Skin epidermis (tissue), 12 donors: ENCODE results near the gene DGKH.
A peak's percentile ranks its signal among the peaks of the same experiment; 100 is the strongest.

Source experiments
- H3K27ac ChIP-seq, 21 experiments: fragments of 200-600 bp; sonication (generic) in 11 of 21; one replicate each; pipeline ENCODE4 v1.5.0; 2020; ENCODE audit warnings: mild to moderate bottlenecking in 3 of 21, inconsistent platforms in 2 of 21, moderate library complexity in 2 of 21
- H3K4me3 ChIP-seq, 7 experiments: fragments of 200-600 bp; sonication (generic) in 2 of 7; one replicate each; pipeline ENCODE4 v1.5.0; 2020; ENCODE audit warnings: inconsistent platforms in 2 of 7, mild to moderate bottlenecking in 2 of 7, moderate library complexity in 1 of 7

DGKH gene

DNA sequence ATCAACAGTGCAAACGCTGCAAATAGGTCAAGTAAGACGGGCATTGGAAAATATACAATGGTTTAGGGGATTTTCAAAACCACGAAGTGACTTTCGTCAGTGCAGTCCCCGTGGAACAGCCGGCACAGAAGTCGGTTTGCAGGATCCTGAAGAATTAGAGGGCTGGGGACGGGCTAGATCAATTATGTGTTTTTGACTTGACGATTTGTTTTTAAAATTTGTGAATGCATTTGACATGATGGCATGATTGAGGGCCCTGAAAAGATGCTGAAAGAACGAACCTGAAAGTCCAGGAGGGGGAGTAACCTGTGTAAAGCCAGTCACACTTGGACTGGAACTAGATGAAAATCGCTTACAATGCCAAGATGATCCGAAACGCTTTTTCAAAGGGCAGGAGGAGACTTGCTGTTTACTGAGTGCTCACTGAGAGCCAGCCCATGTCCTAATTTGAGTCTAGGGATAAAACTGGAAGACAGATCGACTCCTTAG, 8.9 kb upstream of the DGKH start:
- peak overlapping the region; percentile 82 to 99 (median 95) for H3K27ac ChIP-seq
- peak overlapping the region; percentile 59 to 87 (median 72) for H3K4me3 ChIP-seq

DNA sequence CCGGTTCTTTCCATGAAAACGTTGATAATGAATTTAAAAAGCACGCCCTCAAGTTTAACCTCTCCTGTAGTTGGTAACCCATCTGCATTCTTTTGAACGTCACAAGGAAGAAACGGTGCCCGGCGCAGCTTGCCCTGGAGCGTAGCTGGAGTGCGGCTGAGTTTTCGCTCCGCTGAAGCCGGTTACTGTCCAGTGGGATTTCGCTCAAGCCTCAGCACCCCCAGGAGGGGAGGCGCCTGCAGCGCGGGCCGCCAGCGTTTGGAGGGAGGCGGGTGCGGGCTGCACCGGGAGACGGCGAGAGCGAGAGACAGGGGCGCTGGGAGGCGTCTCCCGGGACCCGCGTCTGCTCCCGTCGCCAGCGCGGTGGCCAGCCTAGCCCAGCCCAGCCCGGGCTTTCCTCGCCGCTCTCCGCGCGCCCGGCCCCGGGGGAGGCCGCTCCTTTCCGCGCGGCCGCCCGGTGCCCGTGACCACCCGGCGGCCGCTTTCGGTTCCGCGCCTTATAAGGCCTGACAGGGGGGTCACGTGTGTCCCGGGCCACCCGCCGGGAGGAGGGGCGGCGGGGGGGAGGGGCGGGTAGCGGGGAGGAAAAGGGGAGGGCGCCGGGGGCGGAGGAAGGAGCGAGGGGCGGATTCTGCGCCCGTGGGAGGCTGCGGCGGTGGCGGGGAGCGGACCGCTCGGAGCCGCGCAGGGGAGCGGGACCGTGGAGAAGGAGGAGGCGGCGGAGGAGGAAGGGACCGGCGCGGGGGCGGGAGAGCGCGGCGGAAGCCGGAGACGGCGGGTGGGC, 8.3 kb upstream of the DGKH start:
- Histone ChIP-seq H3K4me3 (peak overlapping the region; percentile 59 to 87 (median 72)), H3K27ac (peak overlapping the region; percentile 82 to 99 (median 95))

DNA sequence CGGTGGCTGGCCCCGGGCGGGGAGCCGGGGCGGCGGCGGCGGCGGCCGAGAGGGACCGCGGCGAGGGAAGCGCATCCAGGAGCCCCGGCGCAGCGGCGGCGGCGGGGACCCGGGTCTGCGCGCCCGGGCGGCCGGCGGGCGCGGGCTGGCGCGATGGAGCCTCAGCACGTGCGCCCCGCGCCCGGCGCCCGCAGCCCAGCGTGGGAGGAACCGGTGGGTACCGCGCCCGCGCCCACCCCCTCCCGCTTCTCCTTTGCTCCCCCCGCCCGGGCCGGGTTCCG, 7.8 kb upstream of the DGKH start:
- peak overlapping the region; percentile 59 to 87 (median 72) for H3K4me3 ChIP-seq
- peak overlapping the region; percentile 70 to 99 (median 94) for H3K27ac ChIP-seq

DNA sequence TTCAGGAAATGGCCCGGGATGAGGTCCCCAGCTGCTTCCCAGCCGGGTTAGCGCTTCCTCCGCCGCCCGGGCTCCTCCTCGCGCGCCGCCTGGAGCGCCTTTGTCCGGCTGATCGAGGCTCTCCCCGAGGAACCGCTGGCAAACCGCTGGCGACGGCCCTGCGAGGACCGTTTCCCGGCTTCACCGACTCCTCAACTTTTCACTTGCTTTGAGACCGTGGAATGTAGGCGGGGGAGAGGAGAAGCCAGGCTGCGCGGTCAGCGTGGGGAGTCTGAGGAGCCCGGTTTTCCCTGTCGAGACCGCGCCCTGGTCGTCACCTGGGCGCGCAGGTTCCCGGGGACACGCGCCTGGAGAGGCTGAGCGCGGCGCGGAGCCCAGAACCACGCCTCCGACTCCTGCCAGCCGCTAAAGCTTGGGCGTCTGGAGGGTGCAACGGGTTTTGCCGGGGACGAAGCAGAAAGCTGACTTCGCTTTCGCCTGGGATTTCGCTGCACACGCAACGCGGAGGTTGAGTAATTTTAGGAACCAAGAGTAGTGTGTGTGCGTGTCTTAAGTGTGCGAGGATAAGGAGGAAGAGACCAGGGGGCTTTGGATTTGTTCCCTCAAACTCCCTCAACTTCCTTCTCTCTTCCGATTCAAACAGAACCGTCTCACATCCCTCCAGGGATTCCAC, 7.3 kb upstream of the DGKH start:
- peak overlapping the region; percentile 59 to 87 (median 72) for H3K4me3 ChIP-seq
- peak overlapping the region; percentile 39 to 99 (median 88) for H3K27ac ChIP-seq

DNA sequence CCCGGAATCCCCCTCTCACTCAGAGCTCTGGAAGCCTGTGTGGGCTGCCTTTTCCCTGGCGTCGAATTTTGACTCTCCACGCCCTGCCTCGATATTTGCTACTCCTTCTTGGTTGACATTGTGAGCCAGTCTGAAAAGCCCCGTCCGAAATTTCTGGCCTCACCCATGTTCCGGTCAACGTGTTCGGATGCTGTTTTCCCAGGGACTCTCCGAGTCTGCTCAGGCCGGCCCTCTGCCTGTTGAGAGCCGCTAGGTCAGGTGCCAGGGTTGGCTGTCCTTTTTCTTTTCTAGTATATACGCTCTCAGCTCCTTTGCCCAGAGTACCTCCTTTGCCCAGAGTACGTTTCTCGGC, 6.8 kb upstream of the DGKH start:
- Histone ChIP-seq H3K27ac (peak overlapping the region in 13 of 21 experiments; percentile 76 to 99 (median 88)), H3K4me3 (peak overlapping the region; percentile 59 to 87 (median 72))

DNA sequence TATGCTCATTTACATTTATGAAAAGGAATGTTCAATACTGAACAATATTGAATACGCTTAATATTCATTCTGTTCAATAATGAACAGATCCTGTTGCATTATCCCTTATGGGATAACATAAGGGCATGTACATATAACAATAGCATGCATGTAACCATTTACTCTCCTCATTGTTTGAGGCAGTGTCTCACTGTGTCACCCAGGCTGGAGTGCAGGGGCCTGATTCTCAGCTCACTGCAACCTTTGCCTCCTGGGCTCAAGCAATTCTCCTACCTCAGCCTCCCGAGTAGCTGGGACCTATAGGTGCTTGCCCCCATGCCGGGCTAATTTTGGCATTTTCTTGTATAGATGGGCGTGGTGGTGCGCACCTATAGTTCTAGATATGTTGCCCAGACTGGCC, 4.8 kb upstream of the DGKH start:
- Histone ChIP-seq H3K27ac (no peak overlapping the region), H3K4me3 (no peak overlapping the region)

DNA sequence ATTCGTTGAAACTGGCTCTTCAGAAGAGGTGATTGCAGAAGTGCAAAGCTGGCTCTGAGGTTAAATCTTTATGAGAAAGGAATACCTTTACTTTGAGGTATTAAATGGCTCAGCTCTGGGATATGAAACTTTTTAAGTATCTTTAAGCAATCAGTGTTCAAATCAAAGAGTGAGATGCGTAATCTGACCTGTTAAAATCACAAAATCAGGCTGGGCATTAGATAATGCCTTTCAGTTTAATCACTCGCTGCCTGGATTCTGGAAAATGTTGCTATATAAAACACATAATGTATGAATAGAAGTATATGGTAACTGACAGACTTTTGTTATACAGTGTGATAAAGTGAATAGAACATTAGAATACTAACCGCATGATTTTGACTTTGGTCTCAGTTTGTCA, 2.0 kb upstream of the DGKH start:
- Histone ChIP-seq H3K4me3 (no peak overlapping the region), H3K27ac (no peak overlapping the region)

DNA sequence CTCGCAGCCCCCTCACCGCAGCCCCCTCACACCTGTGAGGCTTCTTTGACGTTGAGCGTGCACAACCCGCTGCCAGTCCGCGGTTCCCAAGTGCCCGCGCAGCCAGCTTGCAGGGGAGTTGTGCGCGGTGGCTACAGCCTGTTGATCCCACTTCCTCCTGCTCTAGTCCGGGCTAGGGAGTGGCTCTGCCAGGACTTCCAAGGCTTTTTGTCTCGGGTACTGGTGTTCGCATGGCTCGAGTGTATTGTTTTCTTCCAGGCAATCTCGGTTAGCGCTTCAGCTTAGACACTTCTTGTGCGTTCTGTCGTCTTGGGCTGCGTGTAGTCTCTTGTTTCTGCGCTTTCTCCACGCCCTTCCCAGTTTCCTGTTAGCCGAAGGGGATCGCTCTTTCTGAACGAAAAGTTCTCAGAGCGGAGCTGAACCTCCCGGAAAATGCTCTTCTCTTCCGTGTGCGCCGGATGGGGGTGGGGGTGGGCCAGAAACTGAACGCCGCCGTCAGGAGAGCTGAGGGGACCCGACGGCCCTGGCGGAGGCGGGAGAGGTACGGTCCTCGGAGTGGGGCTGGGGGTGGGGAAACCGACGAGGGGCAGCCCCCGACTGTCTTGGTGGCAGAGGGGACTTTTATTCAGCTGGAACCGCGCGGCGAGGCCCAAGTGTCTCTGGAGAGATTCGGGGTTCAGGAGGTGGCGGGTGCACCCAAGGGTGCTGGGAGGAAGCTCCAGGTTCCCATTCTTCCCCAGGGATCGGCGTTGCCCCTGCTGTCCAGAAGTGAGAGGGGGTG, 697 bp upstream of the DGKH start:
- Histone ChIP-seq H3K4me3 (peak overlapping the region; percentile 52 to 95 (median 87)), H3K27ac (peak overlapping the region; percentile 56 to 94 (median 88))

DNA sequence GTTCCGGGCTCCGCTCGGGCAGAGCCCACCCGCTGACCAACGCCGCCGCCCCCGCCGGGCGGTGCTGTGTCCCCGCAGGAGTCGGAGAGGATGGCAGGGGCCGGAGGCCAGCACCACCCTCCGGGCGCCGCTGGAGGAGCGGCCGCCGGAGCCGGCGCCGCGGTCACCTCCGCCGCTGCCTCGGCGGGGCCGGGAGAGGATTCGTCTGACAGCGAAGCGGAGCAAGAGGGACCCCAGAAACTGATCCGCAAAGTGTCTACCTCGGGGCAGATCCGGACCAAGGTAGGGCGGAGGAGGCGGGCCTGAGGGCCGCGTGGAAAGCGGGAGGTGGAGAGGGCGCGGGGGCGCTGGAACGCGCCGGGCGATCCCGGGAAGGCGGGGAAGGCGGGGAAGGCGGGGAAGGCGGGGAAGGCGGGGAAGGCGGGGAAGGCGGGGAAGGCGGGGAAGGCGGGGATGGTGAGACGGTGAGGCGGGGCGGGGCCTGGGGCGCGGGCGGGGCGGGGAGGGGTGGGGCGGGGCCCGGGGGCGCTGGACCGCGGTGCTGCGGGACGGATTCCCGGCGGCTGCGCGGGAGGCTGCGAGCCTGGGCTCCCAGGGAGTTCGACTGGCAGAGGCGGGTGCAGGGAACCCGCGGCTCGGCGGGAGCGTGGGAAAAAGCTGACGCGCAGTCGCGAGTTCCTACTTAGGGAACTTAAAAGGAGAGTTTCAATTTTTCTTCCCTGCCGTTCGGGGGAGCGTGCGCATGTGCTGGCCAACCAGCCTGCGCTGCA, 421 bp downstream of the DGKH start:
- Histone ChIP-seq H3K4me3 (peak overlapping the region; percentile 52 to 95 (median 87)), H3K27ac (peak overlapping the region; percentile 56 to 94 (median 88))

DNA sequence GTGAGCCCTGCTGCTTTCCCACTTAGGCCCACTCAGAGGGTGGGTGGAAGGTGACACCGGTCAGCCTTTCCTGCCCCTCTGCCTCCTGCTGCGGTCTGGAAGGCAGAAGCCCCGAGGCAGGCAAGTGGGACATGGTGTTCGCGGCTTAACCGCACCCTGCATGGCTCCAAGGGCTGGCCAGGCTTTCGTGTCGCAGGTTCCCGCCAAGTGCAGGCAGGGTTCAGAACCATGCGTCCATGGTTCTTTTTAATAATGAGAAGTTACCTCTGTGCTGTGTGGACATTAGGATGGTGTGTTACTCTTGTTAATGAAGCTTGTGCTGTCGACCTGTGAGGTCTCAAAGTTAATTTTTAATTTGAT, 986 bp downstream of the DGKH start:
- peak overlapping the region in 18 of 21 experiments; percentile 29 to 94 (median 82) for H3K27ac ChIP-seq

DNA sequence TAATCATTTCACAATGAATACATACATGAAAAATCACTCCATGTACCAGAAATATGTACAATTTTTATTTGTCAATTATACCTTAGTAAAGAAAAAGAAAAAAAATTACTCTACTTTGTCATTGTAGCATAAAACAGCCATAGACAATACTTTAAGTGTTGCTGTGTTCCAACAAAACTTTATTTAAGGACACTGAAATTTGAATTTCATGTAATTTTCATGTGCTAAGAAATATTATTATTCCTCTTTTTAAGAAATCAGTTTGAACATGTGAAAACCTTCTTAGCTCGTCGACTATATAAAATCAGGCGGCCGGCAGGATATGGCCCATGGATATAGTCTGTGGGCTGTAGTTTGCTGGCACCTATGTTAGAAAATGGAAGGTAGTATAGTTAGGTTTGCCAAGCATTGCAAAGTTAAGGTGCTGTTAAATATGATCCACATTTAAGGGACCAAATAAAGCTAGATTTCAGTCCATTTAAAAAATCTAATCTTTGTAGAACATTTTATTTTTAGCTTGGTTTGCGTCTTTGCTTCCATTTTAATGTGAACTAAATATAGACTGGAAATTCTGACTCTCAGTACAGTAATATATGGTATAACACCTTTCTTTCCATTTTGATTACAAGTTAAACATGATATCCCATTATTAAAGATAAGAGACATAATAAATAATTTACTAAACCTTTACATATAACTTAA, 6.5 kb downstream of the DGKH start:
- H3K4me3 ChIP-seq = no peak overlapping the region
- peak overlapping the region in 1 of 21 experiments; percentile 51 for H3K27ac ChIP-seq

More for the DNA sequence above, 986 bp downstream of the DGKH start:
- peak overlapping the region; percentile 52 to 95 (median 87) for H3K4me3 ChIP-seq

DNA sequence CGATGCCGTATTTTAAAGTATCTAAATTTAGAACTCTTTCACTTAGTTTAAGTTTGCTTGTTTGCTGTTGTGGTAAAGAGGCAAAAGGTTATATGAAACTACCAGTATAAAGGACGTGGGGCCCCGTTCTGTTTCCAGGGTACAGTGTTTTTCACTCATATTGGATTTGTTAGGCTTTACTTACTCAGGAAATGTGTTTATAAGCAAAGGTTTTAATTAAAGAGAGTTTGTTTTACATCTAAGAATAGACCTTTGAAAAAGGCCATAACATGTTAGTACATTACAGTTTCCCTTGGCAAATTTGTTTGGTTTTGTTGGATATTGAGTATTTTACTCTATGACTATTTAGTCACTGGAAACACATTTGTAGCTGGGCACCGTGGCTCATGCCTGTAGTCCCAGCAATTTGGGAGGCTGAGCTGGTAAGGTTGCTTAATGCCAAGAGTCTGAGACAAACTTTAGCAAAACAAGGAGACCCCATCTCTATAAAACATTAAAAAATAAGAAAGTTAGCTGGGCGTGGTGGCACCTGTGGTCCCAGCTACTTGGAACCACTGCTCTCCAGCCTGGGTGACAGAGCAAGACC, 7.1 kb downstream of the DGKH start:
- Histone ChIP-seq H3K4me3 (no peak overlapping the region), H3K27ac (peak overlapping the region in 3 of 21 experiments; percentile 15 to 51 (median 32))

DNA sequence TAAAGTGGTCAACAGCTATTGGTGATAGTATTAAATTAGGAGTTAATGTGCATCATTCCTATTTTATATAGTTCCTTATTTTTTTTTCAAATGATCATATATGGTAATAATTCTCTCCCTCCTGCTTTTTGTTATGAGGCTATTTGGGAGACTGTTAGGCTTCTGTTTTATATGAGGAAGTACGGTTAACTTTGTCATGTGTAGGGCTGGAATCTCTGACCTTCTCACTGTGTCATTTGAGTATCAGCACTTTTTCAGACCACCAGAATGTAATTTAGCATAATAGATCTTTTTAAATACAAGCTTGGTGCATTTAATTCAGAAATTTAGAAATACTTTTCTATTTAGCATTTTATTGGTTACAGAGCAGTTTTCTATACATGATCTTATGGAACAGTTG, 7.7 kb downstream of the DGKH start:
- Histone ChIP-seq H3K4me3 (no peak overlapping the region), H3K27ac (peak overlapping the region in 2 of 21 experiments; percentile 15 to 51)

DNA sequence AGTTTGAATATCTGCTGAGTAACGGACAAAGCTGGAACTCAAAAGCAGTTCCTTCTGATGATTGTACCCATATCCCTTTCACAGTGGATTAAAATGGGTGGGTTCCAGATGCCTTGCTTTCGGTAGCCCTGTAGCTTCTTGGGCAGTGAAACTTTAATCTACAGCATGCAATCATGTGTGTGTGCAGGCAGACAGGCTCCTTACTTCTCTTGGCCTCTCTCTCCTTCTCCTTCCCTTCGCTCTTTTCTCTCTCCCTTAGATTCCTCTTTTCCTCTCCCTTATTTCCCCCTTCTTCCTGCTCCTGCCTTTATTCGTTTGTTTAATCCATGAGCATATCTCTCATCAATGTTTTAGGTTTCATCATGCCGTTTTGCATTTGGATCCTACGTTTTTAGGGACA, 8.1 kb downstream of the DGKH start:
- H3K27ac ChIP-seq = peak overlapping the region in 3 of 21 experiments; percentile 1 to 51 (median 15)
- no peak overlapping the region for H3K4me3 ChIP-seq

DNA sequence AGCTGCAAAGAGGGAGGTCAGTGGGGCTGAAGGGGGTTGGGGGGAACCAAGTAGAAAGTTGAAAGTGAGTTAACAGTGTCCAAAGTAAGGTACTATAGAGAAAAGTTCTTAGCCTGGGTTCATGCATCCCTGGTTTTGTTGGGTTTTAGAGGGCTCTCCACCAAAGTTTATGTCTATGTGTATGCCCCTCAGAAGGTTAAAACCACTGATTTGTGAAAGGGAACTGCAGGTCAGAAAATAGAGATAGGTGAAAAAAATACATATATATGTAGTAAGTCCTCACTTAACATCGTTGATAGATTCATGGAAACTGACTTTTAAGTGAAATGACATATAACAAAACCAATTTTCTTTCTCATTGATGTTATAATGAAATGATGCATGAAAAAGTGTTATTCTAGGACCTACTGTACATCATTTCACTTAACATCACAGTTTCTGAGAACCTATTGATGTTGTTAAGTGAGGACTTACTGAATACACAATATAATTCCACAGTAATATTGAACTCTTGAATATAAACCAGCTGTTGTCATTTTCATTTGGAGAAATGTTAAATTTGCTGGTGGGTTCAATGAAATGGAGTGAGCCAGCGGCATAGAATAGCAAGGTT, 9.6 kb downstream of the DGKH start:
- no peak overlapping the region for H3K27ac ChIP-seq
- H3K4me3 ChIP-seq = no peak overlapping the region

DNA sequence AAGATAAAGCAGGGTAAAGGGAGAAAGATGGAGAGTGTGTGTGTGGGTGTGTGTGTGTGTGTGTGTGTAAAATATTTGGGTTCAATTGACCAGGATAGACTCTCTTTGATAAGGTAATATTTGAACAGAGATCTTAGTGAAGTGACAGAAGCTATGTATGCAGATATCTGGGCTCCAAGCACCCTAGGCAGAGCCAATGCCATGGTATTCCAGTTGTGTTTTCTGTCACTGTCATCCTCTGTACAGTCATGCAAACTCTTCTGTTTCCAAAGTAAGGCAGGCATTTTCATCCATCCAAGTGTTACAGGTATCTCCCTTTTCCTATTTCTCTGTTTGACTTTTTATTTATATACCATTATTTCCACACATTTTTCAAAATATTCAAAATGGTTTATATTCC, 13.5 kb downstream of the DGKH start:
- H3K4me3 ChIP-seq = no peak overlapping the region
- H3K27ac ChIP-seq = no peak overlapping the region

DNA sequence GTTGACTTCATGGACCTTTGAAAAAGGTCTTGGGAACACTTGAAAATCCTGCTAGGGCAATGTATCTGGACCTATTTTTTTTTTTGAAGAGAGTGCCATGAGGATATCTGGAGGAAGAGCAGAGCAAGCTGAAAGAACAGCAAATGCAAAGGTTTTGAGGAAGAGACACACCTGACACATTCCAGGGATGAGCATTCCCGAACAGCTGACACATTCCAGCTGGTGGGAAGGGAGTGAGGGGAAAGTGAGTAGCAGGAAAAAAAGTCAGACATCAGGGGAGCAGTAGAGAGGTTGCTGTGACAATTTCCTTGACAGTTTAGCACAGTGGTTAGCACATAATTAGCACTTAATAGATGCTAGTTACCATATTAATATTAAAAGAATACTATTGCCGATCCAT, 14.7 kb downstream of the DGKH start:
- no peak overlapping the region for H3K4me3 ChIP-seq

DNA sequence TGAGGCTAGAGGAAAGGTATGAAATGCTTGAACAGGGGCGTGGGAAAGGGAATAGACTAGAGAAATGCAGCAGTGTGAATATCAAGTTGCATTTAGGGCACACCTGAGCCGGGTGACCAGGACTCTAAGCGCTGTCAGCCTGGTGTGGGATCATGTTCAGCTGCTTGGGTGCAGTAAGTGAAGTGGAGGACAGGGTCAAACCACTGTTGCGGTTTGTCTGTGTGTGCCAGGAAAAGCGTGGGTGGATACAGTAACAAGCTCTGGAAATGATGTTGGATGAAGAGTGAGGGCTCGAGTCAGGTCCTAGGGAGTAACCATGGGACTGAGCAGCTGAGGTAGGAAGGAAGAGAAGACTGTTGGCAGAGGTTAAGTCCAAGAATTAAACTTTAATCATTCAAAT, 15.8 kb downstream of the DGKH start:
- no peak overlapping the region for H3K4me3 ChIP-seq
- H3K27ac ChIP-seq = no peak overlapping the region

More for the DNA sequence above, 14.7 kb downstream of the DGKH start:
- H3K27ac ChIP-seq = no peak overlapping the region
